Measurements from ENCODE around the gene SPAG9.

- TF ChIP-seq CTCF (IDR thresholded peaks at IDR 0.05) (no peak), POLR2AphosphoS5 (IDR thresholded peaks at IDR 0.05; ENCODE audit: low read depth, low read length) (no peak), TCF7L2 (IDR thresholded peaks at IDR 0.05; ENCODE audit: low read depth, low read length) (no peak)
These were observed 73.9 kb downstream of the SPAG9 start for GRCh38 chr17:51046514-51047384.

All from Panc1 (cell line).